LNCAP (cell line): Measurements from ENCODE around the gene CCSER2.

Experiments
- TF ChIP-seq, protein P1 (sequence below): fragments of 450-650 bp; IDR thresholded peaks from 2 replicates; pipeline ENCODE4 v1.5.1; 2017; ENCODE audit warnings: mild to moderate bottlenecking

Gene CCSER2

DNA sequence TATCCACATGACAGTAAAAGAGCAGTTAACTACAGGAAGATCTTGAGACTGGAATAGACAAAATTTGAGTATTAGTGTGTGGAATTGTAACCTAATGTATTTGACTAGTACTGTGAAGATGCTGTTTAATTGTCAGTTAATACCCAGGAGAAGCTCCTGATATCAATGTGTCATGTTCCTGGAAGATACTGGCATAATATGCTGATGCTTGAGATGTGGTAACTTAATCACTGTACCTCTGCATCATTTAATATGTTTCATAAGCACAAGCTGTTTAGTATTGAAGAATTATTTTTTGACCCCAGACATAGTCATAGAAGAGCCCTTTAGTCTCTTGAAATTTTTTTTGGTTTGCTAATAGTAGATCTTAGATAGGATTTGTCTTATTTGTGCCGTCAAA, 15.4 kb downstream of the CCSER2 start:
- TF ChIP-seq, protein P1, sequence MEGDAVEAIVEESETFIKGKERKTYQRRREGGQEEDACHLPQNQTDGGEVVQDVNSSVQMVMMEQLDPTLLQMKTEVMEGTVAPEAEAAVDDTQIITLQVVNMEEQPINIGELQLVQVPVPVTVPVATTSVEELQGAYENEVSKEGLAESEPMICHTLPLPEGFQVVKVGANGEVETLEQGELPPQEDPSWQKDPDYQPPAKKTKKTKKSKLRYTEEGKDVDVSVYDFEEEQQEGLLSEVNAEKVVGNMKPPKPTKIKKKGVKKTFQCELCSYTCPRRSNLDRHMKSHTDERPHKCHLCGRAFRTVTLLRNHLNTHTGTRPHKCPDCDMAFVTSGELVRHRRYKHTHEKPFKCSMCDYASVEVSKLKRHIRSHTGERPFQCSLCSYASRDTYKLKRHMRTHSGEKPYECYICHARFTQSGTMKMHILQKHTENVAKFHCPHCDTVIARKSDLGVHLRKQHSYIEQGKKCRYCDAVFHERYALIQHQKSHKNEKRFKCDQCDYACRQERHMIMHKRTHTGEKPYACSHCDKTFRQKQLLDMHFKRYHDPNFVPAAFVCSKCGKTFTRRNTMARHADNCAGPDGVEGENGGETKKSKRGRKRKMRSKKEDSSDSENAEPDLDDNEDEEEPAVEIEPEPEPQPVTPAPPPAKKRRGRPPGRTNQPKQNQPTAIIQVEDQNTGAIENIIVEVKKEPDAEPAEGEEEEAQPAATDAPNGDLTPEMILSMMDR: no peak

DNA sequence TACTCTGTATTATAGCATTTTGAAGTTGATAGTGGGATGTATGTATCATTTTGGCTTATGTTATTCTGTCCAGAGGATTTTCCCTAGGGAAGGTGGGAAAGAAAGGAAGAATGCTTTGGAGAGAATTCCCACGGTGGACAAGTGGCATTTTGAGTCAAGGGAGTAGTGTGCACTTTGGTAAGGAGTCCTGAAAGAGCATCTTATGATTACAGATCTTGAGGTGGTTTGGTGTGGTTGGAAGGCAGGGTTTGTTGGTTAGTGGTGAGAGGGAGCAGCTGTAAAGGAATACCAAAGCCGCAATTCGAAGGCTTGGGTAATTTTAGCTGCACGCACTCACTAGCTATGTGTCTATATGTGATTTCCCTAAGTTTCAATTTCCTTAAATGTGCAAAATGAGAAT, 16.1 kb downstream of the CCSER2 start:
- TF ChIP-seq, protein P1: no peak

- TF ChIP-seq, protein P1: no peak
Measured at GRCh38 chr10:84348447-84348846, 20.1 kb downstream of the CCSER2 start.

GRCh38 chr10:84348860-84349259, 20.5 kb downstream of the CCSER2 start:
- TF ChIP-seq, protein P1: no peak

GRCh38 chr10:84352251-84352842, 24.0 kb downstream of the CCSER2 start:
- TF ChIP-seq, protein P1: peak; percentile 92

GRCh38 chr10:84353052-84353803, 24.8 kb downstream of the CCSER2 start:
- TF ChIP-seq, protein P1: no peak

DNA sequence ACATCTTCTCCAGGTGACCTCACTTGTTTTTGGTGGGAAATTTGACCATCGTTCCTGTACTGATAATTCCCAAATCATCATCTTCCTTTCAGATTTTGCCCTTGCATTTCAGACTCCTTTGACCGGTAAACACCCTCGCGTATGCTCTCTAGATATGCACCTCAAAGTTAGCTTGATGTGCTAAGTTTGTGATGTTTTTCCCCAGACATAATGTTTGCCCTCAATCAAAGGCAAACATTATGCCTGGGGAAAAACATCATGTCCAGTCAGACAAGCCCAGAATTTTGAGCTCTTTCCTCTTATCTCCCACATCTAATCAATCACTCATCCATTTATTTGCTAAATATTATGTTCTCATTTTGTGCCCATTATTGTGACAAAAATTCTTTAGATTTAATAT, 26.2 kb downstream of the CCSER2 start:
- TF ChIP-seq, protein P1: no peak
